HepG2 (cell line): Measurements from ENCODE around the gene DDTL. TPM values are rescaled to one million over a fixed set of nuclear protein-coding genes. Genes with fewer than 3 reads are reported as not detected.

Source experiments
- DNMT3B ChIP-seq: conservative IDR thresholded peaks from 2 replicates; pipeline ENCODE4 v1.6.1; 2016; ENCODE audit warnings: missing biosample characterization, control low read depth
- GATAD1 ChIP-seq: IDR thresholded peaks from 2 replicates; pipeline ENCODE4 v1.6.1; 2016; ENCODE audit warnings: missing genetic modification reagents, missing compliant biosample characterization
- JUNB ChIP-seq: sonication (generic); formaldehyde crosslinking; IDR thresholded peaks from 2 replicates; pipeline ENCODE4 v1.8.0; 2022; ENCODE audit warnings: missing genetic modification reagents, mild to moderate bottlenecking, borderline replicate concordance
- LCORL ChIP-seq, 2 experiments: fragments of 450-650 bp in 1 of 2; sonication (generic) in 1 of 2; formaldehyde crosslinking in 1 of 2; IDR thresholded peaks; 2 replicates each; pipeline versions ENCODE4 v1.5.0 to v1.6.1; 2017 to 2020; ENCODE audit warnings: antibody characterized with exemption in 1 of 2, missing genetic modification reagents in 1 of 2
- MEF2D ChIP-seq: sonication (generic); formaldehyde crosslinking; IDR thresholded peaks from 2 replicates; pipeline ENCODE4 v1.5.1; 2020; ENCODE audit warnings: mild to moderate bottlenecking, missing genetic modification reagents
- NR2F1 ChIP-seq, 2 experiments: fragments of 450-650 bp in 1 of 2; formaldehyde crosslinking in 1 of 2; IDR thresholded peaks; 2 replicates each; pipeline versions ENCODE4 v1.5.0 to v1.6.1; 2016 to 2020; ENCODE audit warnings: mild to moderate bottlenecking in 1 of 2, missing compliant biosample characterization in 1 of 2, missing genetic modification reagents in 1 of 2, moderate library complexity in 1 of 2
- SALL1 ChIP-seq: sonication (generic); formaldehyde crosslinking; IDR thresholded peaks from 2 replicates; pipeline ENCODE4 v1.8.0; 2022; ENCODE audit warnings: mild to moderate bottlenecking, missing genetic modification reagents
- ZBTB38 ChIP-seq: sonication (generic); formaldehyde crosslinking; IDR thresholded peaks from 2 replicates; pipeline ENCODE4 v1.5.1; 2020; ENCODE audit warnings: mild to moderate bottlenecking, missing genetic modification reagents
- polyA plus RNA-seq, 8 experiments: library from polyadenylated mRNA; depleted of rRNA in 3 of 8; stranded (reverse) in 7 of 8; unstranded in 1 of 8; fragments of >200 nt; fragmentation: Illumina TruSeq in 4 of 8; extraction: Trizol in 4 of 8; gene quantifications; 2 replicates each; pipeline versions ENCODE4 v1.2.1 to v1.2.3, GENCODE V29; 2011 to 2016; ENCODE audit warnings: low read depth in 4 of 8, missing spikeins in 1 of 8, mixed read lengths in 1 of 8; ENCODE audit not compliant: insufficient read depth in 1 of 8
- total RNA-seq, 5 experiments: library from RNA; depleted of rRNA; stranded (reverse); fragments of >200 nt; fragmentation: Illumina TruSeq; extraction: Trizol; gene quantifications; 2 replicates each; pipeline ENCODE4 v1.2.3, GENCODE V29; 2016; ENCODE audit warnings: low read depth in 1 of 5
- TF ChIP-seq, protein P1 (sequence below): sonication (generic); formaldehyde crosslinking; IDR thresholded peaks from 2 replicates; pipeline ENCODE4 v1.5.0; 2020; ENCODE audit warnings: mild to moderate bottlenecking, missing genetic modification reagents
- TF ChIP-seq, protein P2 (sequence below): sonication (generic); formaldehyde crosslinking; IDR thresholded peaks from 2 replicates; pipeline ENCODE4 v1.4.0; 2020; ENCODE audit warnings: missing genetic modification reagents, borderline replicate concordance
- TF ChIP-seq, protein P3 (sequence below): sonication (generic); formaldehyde crosslinking; IDR thresholded peaks from 2 replicates; pipeline ENCODE4 v1.4.0; 2020; ENCODE audit warnings: missing genetic modification reagents
- TF ChIP-seq, protein P4 (sequence below): sonication (generic); formaldehyde crosslinking; IDR thresholded peaks from 2 replicates; pipeline ENCODE4 v1.4.0; 2020; ENCODE audit warnings: missing genetic modification reagents
- TF ChIP-seq, protein P5 (sequence below): sonication (generic); formaldehyde crosslinking; IDR thresholded peaks from 2 replicates; pipeline ENCODE4 v1.5.1; 2020; ENCODE audit warnings: mild to moderate bottlenecking, missing genetic modification reagents, moderate library complexity

Gene DDTL
- total and polyA plus RNA-seq, 2 of the 13 experiments (the other 11 are each of a cell fraction or from before 2014, with no cell fraction given): 0.31 TPM; not detected in 1

DNA sequence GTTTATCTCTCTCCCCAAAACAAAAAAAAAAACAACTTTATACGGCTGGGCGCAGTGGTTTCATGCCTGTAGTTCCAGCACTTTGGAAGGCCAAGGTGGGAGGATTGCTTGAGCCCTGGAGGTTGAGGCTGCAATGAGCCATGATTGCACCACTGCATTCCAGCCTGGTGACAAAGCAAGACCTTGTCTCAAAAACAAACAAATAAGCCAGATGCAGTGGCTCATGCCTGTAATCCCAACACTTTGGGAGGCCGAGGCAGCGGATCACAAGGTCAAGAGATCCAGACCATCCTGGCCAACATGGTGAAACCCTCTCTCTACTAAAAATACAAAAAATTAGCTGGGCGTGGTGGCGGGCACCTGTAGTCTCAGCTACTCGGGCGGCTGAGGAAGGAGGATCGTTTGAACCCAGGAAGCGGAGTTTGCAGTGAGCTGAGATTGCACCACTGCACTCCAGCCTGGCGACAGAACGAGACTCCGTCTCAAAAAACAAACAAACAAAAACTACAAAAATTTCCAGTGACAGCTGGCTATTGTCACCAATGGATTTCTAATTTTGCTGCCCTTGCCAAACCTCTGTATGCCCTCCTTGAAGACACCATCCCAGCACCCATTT is 45.0 kb upstream of the DDTL start (continued):
- TF ChIP-seq, protein P1, sequence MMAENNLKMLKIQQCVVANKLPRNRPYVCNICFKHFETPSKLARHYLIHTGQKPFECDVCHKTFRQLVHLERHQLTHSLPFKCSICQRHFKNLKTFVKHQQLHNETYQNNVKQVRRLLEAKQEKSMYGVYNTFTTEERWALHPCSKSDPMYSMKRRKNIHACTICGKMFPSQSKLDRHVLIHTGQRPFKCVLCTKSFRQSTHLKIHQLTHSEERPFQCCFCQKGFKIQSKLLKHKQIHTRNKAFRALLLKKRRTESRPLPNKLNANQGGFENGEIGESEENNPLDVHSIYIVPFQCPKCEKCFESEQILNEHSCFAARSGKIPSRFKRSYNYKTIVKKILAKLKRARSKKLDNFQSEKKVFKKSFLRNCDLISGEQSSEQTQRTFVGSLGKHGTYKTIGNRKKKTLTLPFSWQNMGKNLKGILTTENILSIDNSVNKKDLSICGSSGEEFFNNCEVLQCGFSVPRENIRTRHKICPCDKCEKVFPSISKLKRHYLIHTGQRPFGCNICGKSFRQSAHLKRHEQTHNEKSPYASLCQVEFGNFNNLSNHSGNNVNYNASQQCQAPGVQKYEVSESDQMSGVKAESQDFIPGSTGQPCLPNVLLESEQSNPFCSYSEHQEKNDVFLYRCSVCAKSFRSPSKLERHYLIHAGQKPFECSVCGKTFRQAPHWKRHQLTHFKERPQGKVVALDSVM (CRISPR knock-in tag): peak; percentile 100
- 0 out of 2 replicates have a peak, but pooled peaks have one; percentile 53 for TF ChIP-seq DNMT3B (CRISPR knock-in tag)
- TF ChIP-seq, protein P2, sequence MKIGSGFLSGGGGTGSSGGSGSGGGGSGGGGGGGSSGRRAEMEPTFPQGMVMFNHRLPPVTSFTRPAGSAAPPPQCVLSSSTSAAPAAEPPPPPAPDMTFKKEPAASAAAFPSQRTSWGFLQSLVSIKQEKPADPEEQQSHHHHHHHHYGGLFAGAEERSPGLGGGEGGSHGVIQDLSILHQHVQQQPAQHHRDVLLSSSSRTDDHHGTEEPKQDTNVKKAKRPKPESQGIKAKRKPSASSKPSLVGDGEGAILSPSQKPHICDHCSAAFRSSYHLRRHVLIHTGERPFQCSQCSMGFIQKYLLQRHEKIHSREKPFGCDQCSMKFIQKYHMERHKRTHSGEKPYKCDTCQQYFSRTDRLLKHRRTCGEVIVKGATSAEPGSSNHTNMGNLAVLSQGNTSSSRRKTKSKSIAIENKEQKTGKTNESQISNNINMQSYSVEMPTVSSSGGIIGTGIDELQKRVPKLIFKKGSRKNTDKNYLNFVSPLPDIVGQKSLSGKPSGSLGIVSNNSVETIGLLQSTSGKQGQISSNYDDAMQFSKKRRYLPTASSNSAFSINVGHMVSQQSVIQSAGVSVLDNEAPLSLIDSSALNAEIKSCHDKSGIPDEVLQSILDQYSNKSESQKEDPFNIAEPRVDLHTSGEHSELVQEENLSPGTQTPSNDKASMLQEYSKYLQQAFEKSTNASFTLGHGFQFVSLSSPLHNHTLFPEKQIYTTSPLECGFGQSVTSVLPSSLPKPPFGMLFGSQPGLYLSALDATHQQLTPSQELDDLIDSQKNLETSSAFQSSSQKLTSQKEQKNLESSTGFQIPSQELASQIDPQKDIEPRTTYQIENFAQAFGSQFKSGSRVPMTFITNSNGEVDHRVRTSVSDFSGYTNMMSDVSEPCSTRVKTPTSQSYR (CRISPR knock-in tag): peak; percentile 32; the same call in 1 of the 2 replicates
- TF ChIP-seq ZBTB38 (CRISPR knock-in tag): peak; percentile 64; the same call in 1 of the 2 replicates
- TF ChIP-seq MEF2D (CRISPR knock-in tag): 0 out of 2 replicates have a peak, but pooled peaks have one; percentile 25
- TF ChIP-seq, protein P3, sequence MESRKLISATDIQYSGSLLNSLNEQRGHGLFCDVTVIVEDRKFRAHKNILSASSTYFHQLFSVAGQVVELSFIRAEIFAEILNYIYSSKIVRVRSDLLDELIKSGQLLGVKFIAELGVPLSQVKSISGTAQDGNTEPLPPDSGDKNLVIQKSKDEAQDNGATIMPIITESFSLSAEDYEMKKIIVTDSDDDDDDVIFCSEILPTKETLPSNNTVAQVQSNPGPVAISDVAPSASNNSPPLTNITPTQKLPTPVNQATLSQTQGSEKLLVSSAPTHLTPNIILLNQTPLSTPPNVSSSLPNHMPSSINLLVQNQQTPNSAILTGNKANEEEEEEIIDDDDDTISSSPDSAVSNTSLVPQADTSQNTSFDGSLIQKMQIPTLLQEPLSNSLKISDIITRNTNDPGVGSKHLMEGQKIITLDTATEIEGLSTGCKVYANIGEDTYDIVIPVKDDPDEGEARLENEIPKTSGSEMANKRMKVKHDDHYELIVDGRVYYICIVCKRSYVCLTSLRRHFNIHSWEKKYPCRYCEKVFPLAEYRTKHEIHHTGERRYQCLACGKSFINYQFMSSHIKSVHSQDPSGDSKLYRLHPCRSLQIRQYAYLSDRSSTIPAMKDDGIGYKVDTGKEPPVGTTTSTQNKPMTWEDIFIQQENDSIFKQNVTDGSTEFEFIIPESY (CRISPR knock-in tag): peak; percentile 88; the same call in 1 of the 2 replicates
- TF ChIP-seq NR2F1 (CRISPR knock-in tag; IDR thresholded peaks at IDR 0.05): peak; percentile 50 to 60; a peak in 3 of 4 replicates
- TF ChIP-seq, protein P4, sequence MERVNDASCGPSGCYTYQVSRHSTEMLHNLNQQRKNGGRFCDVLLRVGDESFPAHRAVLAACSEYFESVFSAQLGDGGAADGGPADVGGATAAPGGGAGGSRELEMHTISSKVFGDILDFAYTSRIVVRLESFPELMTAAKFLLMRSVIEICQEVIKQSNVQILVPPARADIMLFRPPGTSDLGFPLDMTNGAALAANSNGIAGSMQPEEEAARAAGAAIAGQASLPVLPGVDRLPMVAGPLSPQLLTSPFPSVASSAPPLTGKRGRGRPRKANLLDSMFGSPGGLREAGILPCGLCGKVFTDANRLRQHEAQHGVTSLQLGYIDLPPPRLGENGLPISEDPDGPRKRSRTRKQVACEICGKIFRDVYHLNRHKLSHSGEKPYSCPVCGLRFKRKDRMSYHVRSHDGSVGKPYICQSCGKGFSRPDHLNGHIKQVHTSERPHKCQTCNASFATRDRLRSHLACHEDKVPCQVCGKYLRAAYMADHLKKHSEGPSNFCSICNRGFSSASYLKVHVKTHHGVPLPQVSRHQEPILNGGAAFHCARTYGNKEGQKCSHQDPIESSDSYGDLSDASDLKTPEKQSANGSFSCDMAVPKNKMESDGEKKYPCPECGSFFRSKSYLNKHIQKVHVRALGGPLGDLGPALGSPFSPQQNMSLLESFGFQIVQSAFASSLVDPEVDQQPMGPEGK (CRISPR knock-in tag): peak; percentile 14; the same call in 1 of the 2 replicates
- TF ChIP-seq SALL1: peak; percentile 76
- peak; percentile 92 for TF ChIP-seq JUNB (CRISPR knock-in tag)
- TF ChIP-seq LCORL (IDR thresholded peaks at IDR 0.05): peak; percentile 12; the same call in 1 of the 2 replicates
- TF ChIP-seq LCORL (CRISPR knock-in tag; IDR thresholded peaks at IDR 0.05): peak; percentile 77; the same call in 1 of the 2 replicates
- TF ChIP-seq, protein P5, sequence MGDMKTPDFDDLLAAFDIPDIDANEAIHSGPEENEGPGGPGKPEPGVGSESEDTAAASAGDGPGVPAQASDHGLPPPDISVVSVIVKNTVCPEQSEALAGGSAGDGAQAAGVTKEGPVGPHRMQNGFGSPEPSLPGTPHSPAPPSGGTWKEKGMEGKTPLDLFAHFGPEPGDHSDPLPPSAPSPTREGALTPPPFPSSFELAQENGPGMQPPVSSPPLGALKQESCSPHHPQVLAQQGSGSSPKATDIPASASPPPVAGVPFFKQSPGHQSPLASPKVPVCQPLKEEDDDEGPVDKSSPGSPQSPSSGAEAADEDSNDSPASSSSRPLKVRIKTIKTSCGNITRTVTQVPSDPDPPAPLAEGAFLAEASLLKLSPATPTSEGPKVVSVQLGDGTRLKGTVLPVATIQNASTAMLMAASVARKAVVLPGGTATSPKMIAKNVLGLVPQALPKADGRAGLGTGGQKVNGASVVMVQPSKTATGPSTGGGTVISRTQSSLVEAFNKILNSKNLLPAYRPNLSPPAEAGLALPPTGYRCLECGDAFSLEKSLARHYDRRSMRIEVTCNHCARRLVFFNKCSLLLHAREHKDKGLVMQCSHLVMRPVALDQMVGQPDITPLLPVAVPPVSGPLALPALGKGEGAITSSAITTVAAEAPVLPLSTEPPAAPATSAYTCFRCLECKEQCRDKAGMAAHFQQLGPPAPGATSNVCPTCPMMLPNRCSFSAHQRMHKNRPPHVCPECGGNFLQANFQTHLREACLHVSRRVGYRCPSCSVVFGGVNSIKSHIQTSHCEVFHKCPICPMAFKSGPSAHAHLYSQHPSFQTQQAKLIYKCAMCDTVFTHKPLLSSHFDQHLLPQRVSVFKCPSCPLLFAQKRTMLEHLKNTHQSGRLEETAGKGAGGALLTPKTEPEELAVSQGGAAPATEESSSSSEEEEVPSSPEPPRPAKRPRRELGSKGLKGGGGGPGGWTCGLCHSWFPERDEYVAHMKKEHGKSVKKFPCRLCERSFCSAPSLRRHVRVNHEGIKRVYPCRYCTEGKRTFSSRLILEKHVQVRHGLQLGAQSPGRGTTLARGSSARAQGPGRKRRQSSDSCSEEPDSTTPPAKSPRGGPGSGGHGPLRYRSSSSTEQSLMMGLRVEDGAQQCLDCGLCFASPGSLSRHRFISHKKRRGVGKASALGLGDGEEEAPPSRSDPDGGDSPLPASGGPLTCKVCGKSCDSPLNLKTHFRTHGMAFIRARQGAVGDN (CRISPR knock-in tag): peak; percentile 28
- TF ChIP-seq GATAD1 (CRISPR knock-in tag): 0 out of 2 replicates have a peak, but pooled peaks have one; percentile 33
